ENCODE data around the gene RBMS3.

Gene RBMS3

GRCh38 chr3:29379097-29379496 is 98.2 kb downstream of the RBMS3 start:
- no peak for DNase-seq (ENCODE audit: low read depth)
- TF ChIP-seq CTCF (IDR thresholded peaks at IDR 0.05; ENCODE audit: control insufficient read depth, extremely low read depth, insufficient read depth): no peak
- H3K4me3 ChIP-seq (ENCODE audit: low read depth, low read length): no peak overlapping the region

GRCh38 chr3:29381595-29381994 is 100.7 kb downstream of the RBMS3 start:
- no peak for TF ChIP-seq CTCF (IDR thresholded peaks at IDR 0.05; ENCODE audit: control insufficient read depth, extremely low read depth, insufficient read depth)
- H3K4me3 ChIP-seq (ENCODE audit: low read depth, low read length): no peak overlapping the region
- no peak for DNase-seq (ENCODE audit: low read depth)

- TF ChIP-seq CTCF (IDR thresholded peaks at IDR 0.05; ENCODE audit: control insufficient read depth, extremely low read depth, insufficient read depth): no peak
Measured at GRCh38 chr3:29382409-29382808, 101.5 kb downstream of the RBMS3 start.

GRCh38 chr3:29382845-29383244 is 102.0 kb downstream of the RBMS3 start:
- no peak for TF ChIP-seq CTCF (IDR thresholded peaks at IDR 0.05; ENCODE audit: control insufficient read depth, extremely low read depth, insufficient read depth)
- H3K4me3 ChIP-seq (ENCODE audit: low read depth, low read length): no peak overlapping the region
- DNase-seq (ENCODE audit: low read depth): no peak

More at GRCh38 chr3:29382409-29382808, 101.5 kb downstream of the RBMS3 start:
- no peak for DNase-seq (ENCODE audit: low read depth)
- no peak overlapping the region for H3K4me3 ChIP-seq (ENCODE audit: low read depth, low read length)

- no peak overlapping the region for H3K4me3 ChIP-seq (ENCODE audit: low read depth, low read length)
- DNase-seq (ENCODE audit: low read depth): no peak
- TF ChIP-seq CTCF (IDR thresholded peaks at IDR 0.05; ENCODE audit: control insufficient read depth, extremely low read depth, insufficient read depth): no peak
Measured at GRCh38 chr3:29384640-29385039, 103.8 kb downstream of the RBMS3 start.

GRCh38 chr3:29385046-29385830 is 104.4 kb downstream of the RBMS3 start:
- no peak for TF ChIP-seq CTCF (IDR thresholded peaks at IDR 0.05; ENCODE audit: control insufficient read depth, extremely low read depth, insufficient read depth)
- no peak overlapping the region for H3K4me3 ChIP-seq (ENCODE audit: low read depth, low read length)
- no peak for DNase-seq (ENCODE audit: low read depth)

GRCh38 chr3:29389362-29389761 is 108.5 kb downstream of the RBMS3 start:
- no peak for TF ChIP-seq CTCF (IDR thresholded peaks at IDR 0.05; ENCODE audit: control insufficient read depth, extremely low read depth, insufficient read depth)
- no peak overlapping the region for H3K4me3 ChIP-seq (ENCODE audit: low read depth, low read length)
- no peak for DNase-seq (ENCODE audit: low read depth)

Data from LNCaP clone FGC (cell line).